Trophoblast cell (in vitro differentiated cells and primary cell): ENCODE measurements around the gene JSRP1.

Experiments
- DNase-seq, 2 donors: peaks; one replicate each; pipeline ENCODE4 v3.0.0-alpha.2; 2016
- H2AFZ ChIP-seq: 2 replicates; pipeline ENCODE4 v1.6.1; 2013; ENCODE audit warnings: low read length, moderate library complexity, mild to moderate bottlenecking; ENCODE audit not compliant: insufficient read depth, poor library complexity
- H2AK5ac ChIP-seq: 2 replicates; pipeline ENCODE4 v1.6.1; 2013; ENCODE audit warnings: mild to moderate bottlenecking, low read length
- H2BK120ac ChIP-seq: 2 replicates; pipeline ENCODE4 v1.6.1; 2013; ENCODE audit warnings: low read length, mild to moderate bottlenecking, moderate library complexity; ENCODE audit not compliant: insufficient read depth, poor library complexity
- H2BK12ac ChIP-seq: 2 replicates; pipeline ENCODE4 v1.6.1; 2013; ENCODE audit warnings: mild to moderate bottlenecking, low read length, moderate library complexity
- H2BK5ac ChIP-seq: 2 replicates; pipeline ENCODE4 v1.6.1; 2013; ENCODE audit warnings: low read length, low read depth, moderate library complexity, mild to moderate bottlenecking; ENCODE audit not compliant: poor library complexity
- H3K14ac ChIP-seq: 2 replicates; pipeline ENCODE4 v1.6.1; 2013; ENCODE audit warnings: mild to moderate bottlenecking, low read length
- H3K18ac ChIP-seq: 2 replicates; pipeline ENCODE4 v1.6.1; 2013; ENCODE audit warnings: mild to moderate bottlenecking, low read length
- H3K23ac ChIP-seq: 2 replicates; pipeline ENCODE4 v1.6.1; 2013; ENCODE audit warnings: low read length
- H3K27ac ChIP-seq: 2 replicates; pipeline ENCODE4 v1.5.1; 2013; ENCODE audit warnings: low read depth, mild to moderate bottlenecking, inconsistent platforms, low read length, moderate library complexity
- H3K27me3 ChIP-seq: 2 replicates; pipeline ENCODE4 v1.6.1; 2013; ENCODE audit warnings: inconsistent platforms, mild to moderate bottlenecking, low read length, moderate library complexity; ENCODE audit not compliant: insufficient read depth
- H3K36me3 ChIP-seq, 2 experiments: 1 replicate in 1 of 2; 2 replicates in 1 of 2; pipeline ENCODE4 v1.6.1; 2013; ENCODE audit warnings: low read length in 2 of 2, mild to moderate bottlenecking in 2 of 2, moderate library complexity in 1 of 2; ENCODE audit not compliant: insufficient read depth in 2 of 2, control insufficient read depth in 1 of 2
- H3K4ac ChIP-seq: 2 replicates; pipeline ENCODE4 v1.6.1; 2013; ENCODE audit warnings: low read depth, mild to moderate bottlenecking, low read length, moderate library complexity
- H3K4me1 ChIP-seq, 2 experiments: 1 replicate in 1 of 2; 2 replicates in 1 of 2; pipeline ENCODE4 v1.6.1; 2013; ENCODE audit warnings: low read length in 2 of 2, mild to moderate bottlenecking in 2 of 2, moderate library complexity in 1 of 2; ENCODE audit not compliant: insufficient read depth in 2 of 2, control insufficient read depth in 1 of 2
- H3K4me2 ChIP-seq: 2 replicates; pipeline ENCODE4 v1.6.1; 2013; ENCODE audit warnings: inconsistent platforms, mild to moderate bottlenecking, low read length, moderate library complexity
- H3K4me3 ChIP-seq: 2 replicates; pipeline ENCODE4 v1.5.1; 2013; ENCODE audit warnings: mild to moderate bottlenecking, low read depth, low read length, inconsistent platforms
- H3K79me1 ChIP-seq: one replicate; pipeline ENCODE4 v1.6.1; 2013; ENCODE audit warnings: low read length
- H3K79me2 ChIP-seq: 2 replicates; pipeline ENCODE4 v1.6.1; 2013; ENCODE audit warnings: low read length, mild to moderate bottlenecking; ENCODE audit not compliant: control insufficient read depth, insufficient read depth, poor library complexity
- H3K9ac ChIP-seq: 2 replicates; pipeline ENCODE4 v1.6.1; 2013; ENCODE audit warnings: mild to moderate bottlenecking, low read length
- H3K9me3 ChIP-seq: 2 replicates; pipeline ENCODE4 v1.6.1; 2013; ENCODE audit warnings: low read depth, mild to moderate bottlenecking, control low read depth, inconsistent platforms, low read length; ENCODE audit not compliant: insufficient read depth
- H4K12ac ChIP-seq: 2 replicates; pipeline ENCODE4 v1.6.1; 2013; ENCODE audit warnings: low read depth, mild to moderate bottlenecking, low read length, moderate library complexity
- H4K8ac ChIP-seq: 2 replicates; pipeline ENCODE4 v1.6.1; 2013; ENCODE audit warnings: low read depth, mild to moderate bottlenecking, low read length, moderate library complexity
- H4K91ac ChIP-seq: one replicate; pipeline ENCODE4 v1.6.1; 2013; ENCODE audit warnings: low read depth, mild to moderate bottlenecking, low read length, moderate library complexity
- WGBS: extraction: QIAGEN DNeasy Blood & Tissue Kit; methylation state at CpG from one replicate; pipeline ENCODE4 v1.1.7; 2013; ENCODE audit warnings: missing lambda C conversion rate; ENCODE audit not compliant: insufficient read length, insufficient coverage; ENCODE audit errors: extremely low coverage; 5-methylcytosine and 5-hydroxymethylcytosine counted together

Gene JSRP1

GRCh38 chr19:2225415-2226050, 30.7 kb downstream of the JSRP1 start:
- Histone ChIP-seq H2BK12ac (no peak overlapping the region), H3K79me2 (no peaks in the 10 kb centered on the region), H3K4ac (no peak overlapping the region), H3K18ac (no peak overlapping the region), H4K91ac (no peak overlapping the region), H3K14ac (no peak overlapping the region), H3K9me3 (peaks cover 5% of the 10 kb centered on the region), H4K8ac (no peak overlapping the region), H3K23ac (no peak overlapping the region), H2AK5ac (no peak overlapping the region), H4K12ac (no peak overlapping the region), H2BK5ac (no peak overlapping the region), H3K79me1 (no peaks in the 10 kb centered on the region), H3K27ac (no peak overlapping the region), H2AFZ (no peak overlapping the region), H2BK120ac (no peak overlapping the region), H3K4me3 (no peak overlapping the region), H3K9ac (no peak overlapping the region), H3K4me1 (no peaks in the 10 kb centered on the region), H3K4me2 (no peak overlapping the region), H3K27me3 (no peaks in the 10 kb centered on the region), H3K36me3 (peaks cover 75 to 81% of the 10 kb centered on the region in 2 experiments)
- WGBS, result no CpG with 5 or more reads among the region's 32 CpGs
- no peak for DNase-seq

GRCh38 chr19:2224754-2225349, 31.4 kb downstream of the JSRP1 start:
- Histone ChIP-seq H3K4me3 (no peak overlapping the region), H4K8ac (no peak overlapping the region), H2BK12ac (no peak overlapping the region), H2BK5ac (no peak overlapping the region), H3K9ac (no peak overlapping the region), H3K9me3 (peaks cover 5% of the 10 kb centered on the region), H2AK5ac (no peak overlapping the region), H3K4me1 (no peaks in the 10 kb centered on the region), H3K4ac (no peak overlapping the region), H3K23ac (no peak overlapping the region), H2BK120ac (no peak overlapping the region), H3K4me2 (no peak overlapping the region), H4K91ac (no peak overlapping the region), H2AFZ (no peak overlapping the region), H3K27me3 (no peaks in the 10 kb centered on the region), H3K27ac (no peak overlapping the region), H3K14ac (no peak overlapping the region), H3K36me3 (peaks cover 77 to 82% of the 10 kb centered on the region in 2 experiments), H3K18ac (no peak overlapping the region), H4K12ac (no peak overlapping the region), H3K79me2 (no peaks in the 10 kb centered on the region), H3K79me1 (no peaks in the 10 kb centered on the region)
- no peak for DNase-seq
- no CpG with 5 or more reads among the region's 13 CpGs for WGBS

- Histone ChIP-seq H4K12ac (no peak overlapping the region), H2BK5ac (no peak overlapping the region), H2BK120ac (no peak overlapping the region), H3K18ac (no peak overlapping the region), H3K4me1 (no peaks in the 10 kb centered on the region), H2AFZ (no peak overlapping the region), H2BK12ac (no peak overlapping the region), H3K4me3 (peak overlapping the region; percentile 46), H3K14ac (no peak overlapping the region), H4K91ac (no peak overlapping the region), H3K4me2 (no peak overlapping the region), H4K8ac (no peak overlapping the region), H3K36me3 (peaks cover 74 to 79% of the 10 kb centered on the region in 2 experiments), H3K23ac (no peak overlapping the region), H3K27me3 (no peaks in the 10 kb centered on the region), H3K79me2 (no peaks in the 10 kb centered on the region), H3K4ac (no peak overlapping the region), H3K9me3 (peaks cover 5% of the 10 kb centered on the region), H3K9ac (no peak overlapping the region), H3K79me1 (no peaks in the 10 kb centered on the region), H2AK5ac (no peak overlapping the region), H3K27ac (no peak overlapping the region)
- no CpG with 5 or more reads among the region's 14 CpGs for WGBS
- DNase-seq, result no peak
These were observed 32.3 kb downstream of the JSRP1 start for GRCh38 chr19:2223959-2224358.

- H3K79me2 ChIP-seq, result no peaks in the 10 kb centered on the region
These were observed 32.8 kb downstream of the JSRP1 start for GRCh38 chr19:2223391-2223790.

More at GRCh38 chr19:2223391-2223790, 32.8 kb downstream of the JSRP1 start:
- no peak overlapping the region for H2AK5ac ChIP-seq
- no peak overlapping the region for H4K91ac ChIP-seq
- no peaks in the 10 kb centered on the region for H3K4me1 ChIP-seq
- H2BK12ac ChIP-seq, result no peak overlapping the region
- H3K23ac ChIP-seq, result no peak overlapping the region
- no peaks in the 10 kb centered on the region for H3K27me3 ChIP-seq
- no peak overlapping the region for H3K4ac ChIP-seq
- no peak overlapping the region for H4K8ac ChIP-seq
- no peak overlapping the region for H4K12ac ChIP-seq
- no peak overlapping the region for H3K18ac ChIP-seq
- no peak overlapping the region for H2AFZ ChIP-seq
- no peaks in the 10 kb centered on the region for H3K79me1 ChIP-seq
- no CpG with 5 or more reads among the region's 18 CpGs for WGBS
- no peak overlapping the region for H2BK5ac ChIP-seq
- H2BK120ac ChIP-seq, result no peak overlapping the region
- peaks cover 5% of the 10 kb centered on the region for H3K9me3 ChIP-seq
- no peak overlapping the region for H3K14ac ChIP-seq
- H3K9ac ChIP-seq, result no peak overlapping the region
- H3K36me3 ChIP-seq, result peaks cover 70 to 74% of the 10 kb centered on the region in 2 experiments
- no peak overlapping the region for H3K4me2 ChIP-seq
- H3K4me3 ChIP-seq, result no peak overlapping the region
- H3K27ac ChIP-seq, result no peak overlapping the region
- no peak for DNase-seq
